Suppressor macrophage treated with lipopolysaccharide for 1 hour (primary cell): Measurements from ENCODE around the gene NDUFA8.

Source experiments
- DNase-seq, 3 donors: peaks; one replicate each; pipeline ENCODE4 v3.0.0-alpha.2; 2020 to 2022

Gene NDUFA8

GRCh38 chr9:122097679-122098315 is 61.8 kb downstream of the NDUFA8 start:
- no peak for DNase-seq

GRCh38 chr9:122096620-122097415 is 62.8 kb downstream of the NDUFA8 start:
- no peak for DNase-seq

GRCh38 chr9:122095010-122095767 is 64.4 kb downstream of the NDUFA8 start:
- DNase-seq: peak; percentile 74 to 77 (median 77)
